Fibroblast of peridontal ligament (primary cell): Measurements from ENCODE around the gene MACROD2.

Experiments used
- DNase-seq: peaks from one replicate; pipeline ENCODE4 v3.0.0-alpha.2; 2010; ENCODE audit errors: extremely low read depth

MACROD2 gene

DNA sequence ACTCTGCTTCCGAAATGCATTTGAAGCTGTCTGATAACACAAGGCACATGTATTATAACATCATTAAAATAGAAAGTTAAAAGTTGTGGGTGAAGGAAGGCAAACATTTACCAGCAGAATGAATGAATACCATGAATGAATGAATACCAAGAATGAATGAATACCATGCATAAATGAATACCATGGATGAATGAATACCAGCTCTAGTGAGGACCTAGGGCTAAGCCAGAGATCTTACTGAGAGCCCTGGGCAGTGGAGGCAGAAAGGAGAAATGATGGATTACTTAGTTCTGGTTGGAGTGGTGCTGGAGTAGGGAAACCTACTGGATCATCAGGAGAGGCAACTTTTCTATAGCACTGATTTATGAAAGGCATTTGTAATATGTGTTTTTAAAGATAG lies 1579.9 kb downstream of the MACROD2 start:
- DNase-seq = no peak

DNA sequence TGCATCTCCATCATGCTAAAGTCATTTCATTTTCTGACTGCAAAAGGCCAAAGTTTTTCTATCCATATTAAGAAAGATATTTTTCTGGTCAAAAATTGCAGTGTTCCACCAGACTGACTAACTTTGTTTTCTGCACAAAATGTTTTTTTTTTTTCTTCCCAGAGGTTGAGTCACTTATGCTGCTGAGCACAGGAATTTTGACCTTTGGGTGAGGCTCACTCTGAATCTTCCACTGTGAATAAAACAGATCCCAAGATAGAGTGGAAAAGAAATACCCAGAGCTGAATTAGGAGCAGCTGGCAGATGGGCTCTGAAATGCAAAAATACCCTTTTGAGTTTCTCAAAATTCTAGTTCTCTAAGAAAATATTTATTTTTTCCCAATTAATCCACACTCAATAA lies 1581.1 kb downstream of the MACROD2 start:
- no peak for DNase-seq

DNA sequence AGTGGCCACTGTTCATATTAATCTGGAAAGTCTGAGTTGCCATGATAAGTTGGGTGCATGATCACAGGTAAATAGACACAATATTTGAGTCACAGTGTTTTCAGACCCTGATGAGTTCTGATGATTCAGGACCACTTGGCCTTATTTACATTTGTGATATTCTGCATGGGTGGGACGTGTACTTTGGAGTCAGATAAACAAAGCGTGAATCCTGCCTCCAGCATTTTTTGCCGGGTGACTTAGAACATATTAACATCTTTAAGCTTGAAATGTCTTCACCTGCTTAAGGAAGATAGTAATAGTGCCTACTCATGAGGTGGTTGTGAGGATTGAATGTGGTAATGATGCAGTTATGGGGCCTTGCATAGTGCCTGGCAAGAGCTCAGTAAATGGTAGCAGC lies 1582.8 kb downstream of the MACROD2 start:
- no peak for DNase-seq

DNA sequence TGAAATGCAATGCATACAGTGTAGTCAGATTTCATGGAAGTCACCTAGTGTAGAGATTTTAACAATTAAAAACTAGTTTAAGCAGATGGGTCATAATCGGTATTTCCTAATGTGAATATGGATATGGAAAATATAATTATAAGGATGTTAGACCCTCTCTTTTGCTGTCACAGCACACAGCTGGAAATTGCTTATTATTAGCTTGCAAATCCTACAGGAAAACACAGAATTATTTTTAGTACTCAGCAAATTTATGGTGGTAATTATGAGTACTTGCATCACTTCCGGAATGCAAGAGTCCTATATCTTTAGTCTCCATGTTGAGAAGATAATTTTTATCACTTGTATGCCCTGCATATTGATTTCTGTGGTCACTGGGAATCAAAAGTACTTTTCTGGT lies 1584.4 kb downstream of the MACROD2 start:
- DNase-seq = no peak

DNA sequence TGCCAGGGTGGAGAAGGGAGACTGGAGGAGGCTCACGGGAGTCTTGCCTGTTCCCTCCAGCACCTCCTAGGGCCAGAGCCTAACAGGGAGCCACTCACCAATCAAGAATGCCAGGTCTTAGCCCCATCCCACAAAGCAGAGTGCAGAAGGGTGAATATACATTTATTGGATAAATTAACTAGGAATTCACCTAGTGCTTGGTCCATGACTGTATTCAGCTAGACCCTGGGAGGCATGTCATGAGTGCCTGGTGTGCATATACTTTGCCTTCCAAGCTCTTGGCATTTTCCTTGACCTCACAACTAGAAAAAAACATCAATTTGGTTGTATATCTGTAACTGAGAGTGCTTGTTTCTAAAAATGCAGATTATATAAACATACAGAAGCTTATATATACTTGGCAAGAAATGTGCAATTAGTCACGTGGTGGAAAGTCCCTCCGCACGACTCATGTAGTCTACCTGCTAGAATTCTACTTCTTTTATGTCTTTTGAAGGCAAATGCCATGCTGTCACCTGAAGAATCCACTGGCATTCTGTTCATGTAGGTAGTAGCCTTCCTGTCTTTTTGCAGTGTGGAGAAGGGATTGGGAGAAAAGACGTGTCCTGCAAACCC lies 1586.9 kb downstream of the MACROD2 start:
- DNase-seq = no peak

DNA sequence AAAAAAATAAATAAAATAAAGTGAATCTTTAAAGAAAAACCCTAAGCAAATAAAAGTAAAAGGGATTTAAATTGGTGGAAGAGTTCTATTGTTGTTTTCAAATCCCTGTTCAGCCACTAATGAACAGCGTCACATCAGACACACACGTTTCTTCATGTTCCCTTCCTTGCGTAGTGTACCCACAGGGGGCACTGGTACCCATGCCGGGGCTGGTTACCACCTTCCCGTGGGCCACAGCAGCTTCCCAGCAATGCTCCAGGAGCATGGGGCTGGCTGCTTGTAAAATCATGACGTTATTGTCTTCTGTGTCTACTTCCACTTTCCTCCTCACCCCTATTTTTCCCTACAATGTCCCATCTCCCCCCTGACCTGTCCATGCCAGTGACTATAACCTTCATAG lies 1589.2 kb downstream of the MACROD2 start:
- no peak for DNase-seq

DNA sequence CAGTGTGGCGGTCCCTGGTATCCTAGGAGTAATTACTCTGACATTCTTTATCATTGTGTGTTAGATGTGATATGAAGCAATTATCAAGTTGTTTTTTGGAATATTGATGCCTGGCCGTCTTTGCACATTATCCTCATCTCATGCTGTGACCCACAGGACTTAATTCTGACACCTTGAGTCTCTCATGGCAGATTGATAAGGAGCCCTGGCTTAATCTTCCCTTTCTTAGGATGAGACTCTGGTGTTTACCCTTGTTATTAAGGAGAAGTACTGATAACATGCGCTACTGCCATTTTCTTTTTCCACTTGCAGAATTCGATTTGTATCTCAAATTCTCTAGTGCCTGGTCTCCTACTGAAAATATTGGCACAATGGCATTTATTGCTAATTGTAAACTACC lies 1597.8 kb downstream of the MACROD2 start:
- no peak for DNase-seq

DNA sequence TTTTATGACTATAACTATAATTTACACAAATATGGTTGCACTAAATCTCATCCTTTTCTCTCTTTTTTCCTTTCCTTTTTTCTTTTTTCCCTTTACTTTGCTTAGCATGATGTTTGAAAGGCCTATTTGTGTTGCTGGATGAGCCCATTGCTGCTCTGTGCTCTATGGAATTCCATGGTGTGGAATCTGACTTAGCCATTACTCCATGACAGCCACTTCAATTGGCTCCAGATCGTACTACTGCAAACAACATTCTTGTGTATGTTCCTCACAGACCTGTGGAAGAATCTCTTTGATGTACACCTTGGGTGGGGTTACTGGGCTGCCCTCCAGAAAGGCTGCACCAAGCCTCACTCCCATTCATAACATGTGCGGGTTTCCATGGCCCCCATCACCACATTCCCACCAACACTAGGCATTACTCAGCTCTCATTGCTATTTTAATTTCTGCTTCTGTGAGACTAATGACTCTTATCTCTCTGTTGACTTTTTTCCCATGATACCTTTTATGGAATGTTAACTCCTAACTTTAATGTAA lies 1598.9 kb downstream of the MACROD2 start:
- no peak for DNase-seq

DNA sequence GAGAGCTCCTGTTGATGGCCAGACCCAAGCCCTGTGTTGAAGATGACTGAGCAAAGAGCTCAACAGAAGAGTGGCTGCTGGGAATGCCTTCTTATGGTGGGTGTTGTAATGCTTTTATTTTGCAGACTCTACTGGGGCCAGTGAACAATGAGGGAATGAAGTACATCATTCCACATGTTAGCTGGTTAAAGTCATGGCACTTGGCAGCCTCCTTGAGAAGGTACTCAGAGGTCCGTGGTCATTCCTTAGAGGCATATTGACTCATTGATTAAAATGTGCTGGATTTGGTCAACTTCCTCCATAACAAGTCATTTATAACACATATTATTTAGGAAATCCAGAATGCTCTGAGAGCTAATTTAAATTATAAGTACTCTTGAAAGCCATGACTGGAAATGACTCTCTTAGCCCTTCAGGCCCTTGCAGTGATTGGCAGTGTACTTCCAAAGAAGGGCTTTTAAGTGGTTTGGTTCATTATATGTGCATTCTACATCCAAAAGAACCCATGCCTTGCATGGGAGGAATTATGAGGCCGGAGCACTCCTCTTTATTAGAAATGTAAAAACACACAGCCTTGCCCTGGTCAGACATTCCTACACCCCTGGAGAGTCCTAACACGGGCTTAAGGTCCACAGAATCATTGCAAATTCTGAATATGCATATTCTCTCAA lies 1601.0 kb downstream of the MACROD2 start:
- DNase-seq = no peak

DNA sequence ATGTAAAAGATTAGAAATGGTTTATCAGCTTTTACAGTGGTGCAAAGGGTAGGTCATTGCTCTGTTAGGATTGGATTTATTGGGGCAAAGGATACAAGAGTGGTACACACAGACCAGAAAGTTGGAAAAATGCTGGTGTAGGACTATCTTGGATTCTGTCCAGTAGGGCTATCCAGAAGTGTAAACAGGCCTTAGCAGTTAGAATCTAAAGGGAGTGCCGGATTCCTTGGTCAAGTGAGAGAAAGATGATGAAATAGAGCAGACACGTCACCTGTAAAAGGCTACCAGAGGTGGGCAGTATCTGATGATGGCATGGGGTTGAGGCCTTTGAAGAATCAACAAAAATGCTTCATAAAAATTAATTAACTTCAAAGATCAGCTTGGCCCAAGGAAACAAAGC lies 1602.0 kb downstream of the MACROD2 start:
- DNase-seq = no peak

DNA sequence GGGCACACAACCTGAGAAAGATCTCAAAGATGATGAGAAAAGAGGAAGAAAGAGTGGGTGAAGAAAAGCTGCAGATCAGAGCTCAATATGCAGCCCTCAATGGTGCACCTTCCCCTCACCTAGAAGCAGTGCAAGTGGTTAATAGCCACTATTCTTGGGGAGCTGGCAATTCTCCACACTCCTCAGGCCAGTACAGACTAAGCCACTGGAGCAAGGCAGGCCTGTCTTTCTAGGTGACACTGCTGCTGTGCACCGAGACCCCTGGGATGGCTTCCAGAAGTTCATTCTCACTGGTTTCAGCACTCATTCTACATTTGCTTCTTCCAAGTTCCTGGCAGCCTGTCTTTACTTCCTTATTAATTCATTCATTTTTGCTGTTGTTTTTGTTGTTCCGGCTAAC lies 1604.6 kb downstream of the MACROD2 start:
- no peak for DNase-seq

DNA sequence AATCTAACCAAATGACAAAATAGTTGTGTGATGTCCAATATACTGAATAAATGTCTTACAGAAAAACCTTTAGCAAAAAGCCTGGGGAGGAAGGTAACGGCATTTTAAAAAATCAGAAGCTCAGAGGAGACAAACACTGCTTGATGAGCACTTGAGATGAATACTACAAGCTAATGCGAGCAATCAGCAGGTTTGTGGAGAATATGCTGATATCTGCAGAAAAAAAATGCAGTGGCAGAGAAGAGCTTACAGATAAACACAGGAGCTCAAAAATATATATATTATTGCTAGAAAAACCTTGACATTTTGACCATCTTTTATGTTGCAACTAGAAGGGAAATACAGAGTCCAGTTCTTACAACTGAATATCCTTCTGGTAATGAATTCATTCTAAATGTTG lies 1605.2 kb downstream of the MACROD2 start:
- DNase-seq = no peak

DNA sequence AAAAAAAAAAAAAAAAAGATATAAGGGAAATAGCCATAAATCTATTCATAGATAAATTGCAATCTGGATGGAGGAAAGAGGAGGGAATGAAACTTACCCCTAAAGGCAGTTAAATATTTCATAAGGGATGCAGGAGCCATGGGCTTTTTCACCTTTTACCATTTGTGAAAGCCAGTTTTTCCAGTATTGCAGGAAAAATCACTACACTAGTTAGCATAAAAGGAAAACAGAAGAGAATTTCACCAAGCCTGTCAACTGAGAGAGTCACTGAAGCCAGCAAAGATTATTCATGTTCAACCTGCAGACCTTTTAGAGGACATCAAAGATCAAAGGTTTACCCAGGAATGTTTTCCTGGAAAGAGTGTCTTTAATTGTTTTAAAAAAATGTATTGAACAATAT lies 1608.2 kb downstream of the MACROD2 start:
- DNase-seq = no peak

DNA sequence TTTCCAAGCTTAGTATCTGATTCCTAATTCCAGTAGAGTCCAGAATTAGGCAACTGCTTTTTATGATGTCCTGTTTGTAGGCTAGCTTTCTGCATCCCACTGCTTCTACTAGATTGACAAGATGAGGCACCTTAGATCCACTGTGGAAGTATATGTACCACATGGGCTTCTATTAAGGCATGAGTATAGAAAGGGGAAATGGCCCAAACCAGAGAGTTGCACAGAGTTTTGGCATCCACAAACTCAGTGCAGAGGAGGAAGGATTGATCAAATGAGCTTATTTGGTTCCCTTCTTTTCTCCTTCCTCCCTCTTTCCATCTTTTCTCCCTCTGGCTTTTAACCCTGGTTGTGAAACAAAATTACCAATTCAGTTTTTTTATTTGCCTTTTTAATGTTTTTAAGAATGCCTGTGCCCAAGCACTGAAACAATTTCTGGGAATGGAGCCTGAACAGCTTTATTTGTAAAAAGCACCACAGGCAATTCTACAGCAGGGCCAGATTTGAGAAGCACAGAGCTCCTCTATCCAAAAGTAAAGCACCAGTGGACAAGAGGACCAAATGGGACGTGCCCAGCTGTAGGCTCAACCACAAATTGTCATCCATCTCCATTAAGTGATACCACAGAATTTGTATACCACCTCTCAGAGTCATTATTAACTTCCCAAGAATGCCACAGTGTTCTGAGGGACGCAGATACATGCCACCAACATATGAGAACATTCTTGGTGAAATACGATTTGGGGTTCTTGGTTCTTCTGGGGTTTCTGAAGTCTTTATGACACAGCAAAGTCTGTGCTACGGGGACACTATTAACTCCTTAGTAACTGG lies 1608.9 kb downstream of the MACROD2 start:
- no peak for DNase-seq

DNA sequence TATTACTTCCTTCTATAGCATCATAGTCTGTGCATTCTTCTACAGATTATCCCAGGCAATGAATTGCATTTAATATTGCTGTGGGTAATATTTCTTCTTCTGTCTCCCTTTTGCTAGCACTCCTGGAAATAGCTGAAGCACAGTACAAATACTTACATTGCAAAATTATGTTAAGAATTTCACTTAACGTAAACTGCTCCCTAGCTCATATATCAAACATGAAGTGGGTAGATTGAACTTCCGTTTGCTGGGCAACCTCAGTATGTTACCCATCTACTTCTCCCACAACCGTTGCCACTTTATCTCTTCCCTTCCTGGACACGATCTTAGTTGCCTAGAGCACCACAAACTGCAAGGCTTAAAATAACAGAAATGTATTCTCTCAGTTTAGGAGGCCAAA lies 1614.6 kb downstream of the MACROD2 start:
- DNase-seq = no peak

DNA sequence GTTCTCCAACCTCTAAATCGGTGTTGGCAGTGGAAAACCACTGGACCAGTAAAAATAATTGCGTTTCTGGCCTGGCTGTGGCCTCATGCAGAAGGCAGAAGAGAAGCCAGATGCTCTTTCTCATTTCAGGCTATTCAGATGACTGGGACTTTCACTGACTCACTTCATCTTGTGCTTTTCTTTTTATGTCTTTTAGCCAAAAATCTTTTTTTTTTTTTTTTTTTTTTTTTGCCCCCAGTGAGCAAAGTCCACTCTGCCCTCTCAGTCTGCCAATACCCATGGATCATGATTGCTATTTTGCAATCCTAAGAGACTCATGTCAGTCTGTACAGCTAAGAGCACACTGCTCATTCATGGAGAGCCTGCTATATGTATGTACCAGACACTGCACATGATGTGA lies 1615.5 kb downstream of the MACROD2 start:
- DNase-seq = no peak

DNA sequence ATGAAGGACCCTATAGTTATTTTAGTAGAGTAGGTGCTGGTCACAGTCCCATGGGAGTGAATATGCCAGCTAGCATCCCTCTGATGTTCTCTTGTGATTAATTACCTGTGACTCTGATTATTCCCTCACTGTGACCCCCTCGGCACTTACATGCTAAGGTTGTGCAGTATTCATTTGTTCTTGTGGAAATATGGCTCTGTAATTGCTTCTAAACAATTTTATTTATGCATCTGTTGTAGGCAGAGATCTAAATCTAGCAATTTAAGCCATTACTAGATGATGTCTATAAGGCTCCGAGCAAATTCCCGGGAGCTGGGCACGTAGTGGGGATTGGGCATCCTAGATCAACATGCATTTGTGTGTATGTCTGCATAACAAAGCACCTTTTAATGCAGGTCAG lies 1616.2 kb downstream of the MACROD2 start:
- no peak for DNase-seq

DNA sequence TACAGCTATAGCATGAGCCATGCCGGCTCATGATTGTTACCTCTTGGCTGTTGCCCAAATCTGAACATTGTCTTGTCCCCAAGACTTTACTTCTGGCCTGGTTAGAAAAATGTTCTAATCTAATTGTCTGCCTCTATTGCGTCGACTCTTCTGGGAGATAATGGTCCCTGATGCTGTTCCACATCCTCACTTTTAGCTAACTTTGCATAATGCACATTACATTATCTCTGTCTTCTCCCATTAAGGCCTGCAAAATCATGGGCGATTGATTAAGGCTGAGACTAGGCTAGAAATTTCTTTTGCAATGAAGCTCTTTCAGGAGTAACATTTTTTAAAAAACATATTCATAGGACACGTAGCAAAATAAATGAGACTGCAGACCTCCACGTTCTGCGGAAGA lies 1616.9 kb downstream of the MACROD2 start:
- no peak for DNase-seq

DNA sequence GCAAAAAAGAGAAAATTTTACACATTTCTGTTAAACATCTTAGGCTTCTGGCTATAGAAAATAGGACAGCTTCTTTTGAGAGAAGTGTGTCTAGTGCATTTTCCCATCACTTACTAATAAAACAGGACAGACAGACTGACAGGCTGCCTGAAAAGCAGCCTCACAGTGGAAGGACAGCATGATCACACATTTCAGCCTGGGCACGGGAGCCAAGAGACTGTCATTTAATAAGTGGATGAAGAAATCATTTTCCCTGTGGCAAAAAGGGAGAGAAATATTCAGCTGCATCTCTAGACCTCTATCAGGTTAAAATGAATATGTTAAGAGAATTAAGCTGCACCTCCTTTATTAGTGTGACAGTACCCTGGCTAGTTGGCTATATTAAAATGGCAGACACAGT lies 1617.5 kb downstream of the MACROD2 start:
- DNase-seq = no peak

DNA sequence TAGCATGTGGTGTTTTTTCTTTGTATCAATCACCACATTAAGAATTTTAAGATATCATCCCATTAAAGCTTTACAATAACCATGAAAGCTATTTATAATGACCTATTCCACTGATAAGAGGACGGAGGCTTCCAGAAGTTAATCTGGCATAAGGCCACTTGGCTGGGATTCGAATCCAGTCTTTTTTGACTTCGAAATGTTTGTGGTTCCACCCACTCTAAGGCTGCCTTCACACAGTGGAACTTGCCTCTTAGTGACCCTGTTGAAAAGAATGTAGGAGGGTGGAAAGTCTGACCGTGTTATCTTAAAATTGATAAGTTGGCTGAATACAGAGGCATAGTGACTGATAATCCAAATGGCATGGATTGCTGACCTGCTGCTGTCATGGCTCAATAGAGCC lies 1618.2 kb downstream of the MACROD2 start:
- DNase-seq = no peak

DNA sequence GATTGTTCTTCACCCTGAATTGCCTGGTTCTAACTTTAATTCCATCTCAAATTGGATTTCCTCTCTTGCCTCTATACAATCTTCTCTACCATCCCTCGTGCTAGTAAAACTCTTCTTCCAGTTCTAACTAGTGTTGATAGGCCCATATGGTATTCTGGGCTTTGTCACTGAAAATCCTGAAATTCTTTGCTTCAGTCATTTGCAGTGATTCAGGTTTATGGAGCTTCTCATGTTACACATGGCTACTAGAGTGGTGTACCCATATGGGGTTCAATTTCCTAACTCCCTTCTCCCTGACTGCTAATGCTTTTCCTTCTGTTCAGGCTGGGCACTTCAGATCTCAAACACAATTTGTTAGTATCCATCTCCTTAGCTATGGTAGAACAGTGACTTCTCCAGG lies 1621.3 kb downstream of the MACROD2 start:
- no peak for DNase-seq

DNA sequence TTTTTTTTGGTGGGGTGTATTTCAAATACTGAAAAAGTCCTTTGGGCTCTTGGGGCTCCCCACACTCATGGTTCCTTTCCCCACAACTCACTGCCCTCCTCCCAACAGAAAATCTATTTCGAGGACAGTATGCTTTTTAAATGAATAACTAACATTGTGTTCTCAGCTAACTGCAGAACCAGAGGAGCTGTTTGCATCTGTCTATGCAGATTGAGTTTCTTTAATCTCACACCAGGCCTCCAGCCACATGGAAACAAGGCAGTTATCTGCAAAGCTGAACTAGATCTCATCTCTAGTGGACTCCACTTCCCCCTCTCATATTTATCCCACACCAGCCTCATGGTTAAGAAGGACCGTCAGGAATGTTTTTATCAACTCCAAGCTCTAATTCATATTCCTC lies 1622.8 kb downstream of the MACROD2 start:
- no peak for DNase-seq

DNA sequence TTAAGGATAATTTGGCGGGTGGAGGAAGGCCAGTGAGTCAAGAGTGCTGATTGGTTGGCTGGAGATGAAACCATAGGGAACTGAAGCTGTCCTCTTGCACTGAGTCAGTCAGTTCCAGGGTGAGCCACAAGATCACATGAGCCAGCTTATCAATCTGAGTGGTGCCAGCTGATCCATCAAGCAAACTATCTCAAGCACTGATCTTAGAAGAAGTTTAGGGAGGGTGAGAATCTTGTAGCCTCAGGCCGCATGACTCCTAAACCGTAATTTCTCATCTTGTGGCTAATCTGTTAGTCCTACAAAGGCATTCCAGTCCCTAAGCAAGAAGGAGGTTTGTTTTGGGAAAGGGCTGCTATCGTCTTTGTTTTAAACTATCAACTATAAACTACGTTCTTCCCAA lies 1623.6 kb downstream of the MACROD2 start:
- DNase-seq = no peak
